H9 (cell line): ENCODE measurements around the gene UVRAG. TPM values are rescaled to one million over a fixed set of nuclear protein-coding genes. Genes with fewer than 3 reads are reported as not detected.

Experiments used
- DNase-seq: peaks from one replicate; pipeline ENCODE4 v3.0.0-alpha.2; 2017
- H2AFZ ChIP-seq: one replicate; pipeline ENCODE4 v1.6.1; 2013; ENCODE audit warnings: mild to moderate bottlenecking, low read length, control low read depth, moderate library complexity
- H2AK5ac ChIP-seq: 2 replicates; pipeline ENCODE4 v1.6.1; 2013; ENCODE audit warnings: low read length, control low read depth, mixed read lengths; ENCODE audit not compliant: insufficient read length
- H2BK120ac ChIP-seq: one replicate; pipeline ENCODE4 v1.6.1; 2013; ENCODE audit warnings: low read depth, mild to moderate bottlenecking, low read length, control low read depth, inconsistent platforms; ENCODE audit not compliant: poor library complexity, severe bottlenecking
- H2BK12ac ChIP-seq: 2 replicates; pipeline ENCODE4 v1.6.1; 2013; ENCODE audit warnings: low read length, control low read depth, mixed read lengths, low read depth; ENCODE audit not compliant: insufficient read length
- H2BK15ac ChIP-seq: 2 replicates; pipeline ENCODE4 v1.6.1; 2013; ENCODE audit warnings: low read depth, low read length, control low read depth
- H2BK20ac ChIP-seq: one replicate; pipeline ENCODE4 v1.6.1; 2013; ENCODE audit warnings: low read depth, mild to moderate bottlenecking, low read length, control low read depth, inconsistent platforms; ENCODE audit not compliant: poor library complexity, severe bottlenecking
- H2BK5ac ChIP-seq: 2 replicates; pipeline ENCODE4 v1.6.1; 2013; ENCODE audit warnings: low read length, control low read depth, mixed read lengths; ENCODE audit not compliant: insufficient read length
- H3K14ac ChIP-seq: 2 replicates; pipeline ENCODE4 v1.6.1; 2013; ENCODE audit warnings: low read length, control low read depth; ENCODE audit not compliant: insufficient read depth
- H3K18ac ChIP-seq: 2 replicates; pipeline ENCODE4 v1.6.1; 2013; ENCODE audit warnings: low read depth, mild to moderate bottlenecking, mixed read lengths, low read length, control low read depth; ENCODE audit not compliant: insufficient read length
- H3K23ac ChIP-seq: 2 replicates; pipeline ENCODE4 v1.6.1; 2013; ENCODE audit warnings: low read length, control low read depth, mixed read lengths, low read depth; ENCODE audit not compliant: insufficient read length
- H3K23me2 ChIP-seq: 2 replicates; pipeline ENCODE4 v1.6.1; 2013; ENCODE audit warnings: low read depth, mild to moderate bottlenecking, mixed read lengths, low read length, control low read depth; ENCODE audit not compliant: insufficient read length, poor library complexity, severe bottlenecking
- H3K27ac ChIP-seq: 2 replicates; pipeline ENCODE4 v1.5.1; 2013; ENCODE audit warnings: low read length, control low read depth, mixed read lengths, low read depth; ENCODE audit not compliant: insufficient read length
- H3K27me3 ChIP-seq: 2 replicates; pipeline ENCODE4 v1.6.1; 2013; ENCODE audit warnings: low read length, control low read depth, inconsistent platforms; ENCODE audit not compliant: insufficient read depth
- H3K4ac ChIP-seq: 2 replicates; pipeline ENCODE4 v1.6.1; 2013; ENCODE audit warnings: low read depth, mild to moderate bottlenecking, control low read depth, inconsistent platforms, low read length, moderate library complexity
- H3K4me1 ChIP-seq: 2 replicates; pipeline ENCODE4 v1.6.1; 2013; ENCODE audit warnings: low read length, control low read depth, inconsistent platforms; ENCODE audit not compliant: insufficient read depth
- H3K4me2 ChIP-seq: 2 replicates; pipeline ENCODE4 v1.6.1; 2013; ENCODE audit warnings: low read length, control low read depth, mixed read lengths; ENCODE audit not compliant: insufficient read length, insufficient read depth
- H3K56ac ChIP-seq: 2 replicates; pipeline ENCODE4 v1.6.1; 2013; ENCODE audit warnings: low read depth, mild to moderate bottlenecking, mixed read lengths, low read length, control low read depth; ENCODE audit not compliant: insufficient read length
- H3K79me1 ChIP-seq: 2 replicates; pipeline ENCODE4 v1.6.1; 2013; ENCODE audit warnings: low read depth, mild to moderate bottlenecking, moderate library complexity, low read length, control low read depth, inconsistent platforms; ENCODE audit not compliant: insufficient read depth, poor library complexity, severe bottlenecking
- H3K79me2 ChIP-seq: 2 replicates; pipeline ENCODE4 v1.6.1; 2013; ENCODE audit warnings: low read length, control low read depth, inconsistent platforms; ENCODE audit not compliant: insufficient read depth
- H3K9ac ChIP-seq: 2 replicates; pipeline ENCODE4 v1.6.1; 2013; ENCODE audit warnings: low read length, control low read depth, mixed read lengths; ENCODE audit not compliant: insufficient read length; ENCODE audit errors: extremely low read depth
- H3K9me3 ChIP-seq: one replicate; pipeline ENCODE4 v1.6.1; 2013; ENCODE audit warnings: low read depth, low read length, inconsistent platforms; ENCODE audit not compliant: control insufficient read depth
- H3T11ph ChIP-seq: one replicate; pipeline ENCODE4 v1.6.1; 2013; ENCODE audit warnings: mild to moderate bottlenecking, low read length, control low read depth, inconsistent platforms
- H4K20me1 ChIP-seq: one replicate; pipeline ENCODE4 v1.6.1; 2013; ENCODE audit not compliant: control insufficient read depth, insufficient read length, insufficient read depth
- H4K5ac ChIP-seq: 2 replicates; pipeline ENCODE4 v1.6.1; 2013; ENCODE audit warnings: low read depth, mild to moderate bottlenecking, mixed read lengths, low read length, control low read depth; ENCODE audit not compliant: insufficient read length
- H4K8ac ChIP-seq: replicated peaks from 2 replicates; pipeline ENCODE4 v1.6.1; 2013; ENCODE audit warnings: low read length, control low read depth, mixed read lengths, low read depth; ENCODE audit not compliant: insufficient read length
- H4K91ac ChIP-seq: 2 replicates; pipeline ENCODE4 v1.6.1; 2013; ENCODE audit warnings: low read depth, mild to moderate bottlenecking, moderate library complexity, mixed read lengths, low read length, control low read depth; ENCODE audit not compliant: insufficient read length
- H3K27ac Mint-ChIP-seq, 3 experiments: 2 replicates in 2 of 3; 3 replicates in 1 of 3; pipeline ENCODE4 v1.8.0; 2020 to 2021; ENCODE audit warnings: mixed read lengths in 3 of 3, mild to moderate bottlenecking in 1 of 3, moderate library complexity in 1 of 3
- H3K27me3 Mint-ChIP-seq: 2 replicates; pipeline ENCODE4 v1.8.0; 2021; ENCODE audit warnings: low read depth, mild to moderate bottlenecking, moderate library complexity, mixed read lengths
- H3K36me3 Mint-ChIP-seq, 3 experiments: 2 replicates in 2 of 3; 3 replicates in 1 of 3; pipeline ENCODE4 v1.8.0; 2020 to 2021; ENCODE audit warnings: low read depth in 3 of 3, mixed read lengths in 3 of 3; ENCODE audit not compliant: insufficient read depth in 1 of 3
- H3K4me1 Mint-ChIP-seq, 2 experiments: 2 replicates each; pipeline ENCODE4 v1.8.0; 2020; ENCODE audit warnings: mixed read lengths in 2 of 2
- H3K4me3 Mint-ChIP-seq, 2 experiments: 2 replicates in 1 of 2; 3 replicates in 1 of 2; pipeline ENCODE4 v1.8.0; 2020 to 2021; ENCODE audit warnings: mild to moderate bottlenecking in 2 of 2, mixed read lengths in 2 of 2, moderate library complexity in 1 of 2
- H3K9me3 Mint-ChIP-seq, 2 experiments: 2 replicates in 1 of 2; 3 replicates in 1 of 2; pipeline ENCODE4 v1.8.0; 2020; ENCODE audit warnings: mild to moderate bottlenecking in 2 of 2, mixed read lengths in 2 of 2, moderate library complexity in 1 of 2
- CTCF ChIP-seq: fragments of 200-600 bp; sonication (generic); conservative IDR thresholded peaks from 3 replicates; pipeline ENCODE4 v1.8.0; 2021; ENCODE audit warnings: antibody characterized with exemption, mild to moderate bottlenecking
- WGBS: extraction: QIAGEN DNeasy Blood & Tissue Kit; methylation state at CpG from one replicate; pipeline ENCODE4 v1.1.7; 2013; ENCODE audit warnings: missing lambda C conversion rate, low lambda C conversion rate, mixed read lengths; ENCODE audit not compliant: insufficient read length; ENCODE audit errors: extremely low coverage; 5-methylcytosine and 5-hydroxymethylcytosine counted together
- total RNA-seq: library from RNA; stranded (reverse); gene quantifications from 2 replicates; pipeline ENCODE4 v1.2.1, GENCODE V29; 2021

The UVRAG gene
- total RNA-seq, 1 experiment from 2014 or later, result 18.5 TPM

- no peaks in the 10 kb centered on the region; the same call in 1 of the 2 replicates for H3K79me2 ChIP-seq
- no peak overlapping the region for H4K5ac ChIP-seq
- H3K9me3 ChIP-seq, result no peaks in the 10 kb centered on the region
- H3K27me3 ChIP-seq, result no peaks in the 10 kb centered on the region
- no peak overlapping the region for H4K8ac ChIP-seq
- H3K23me2 ChIP-seq, result no peaks in the 10 kb centered on the region
- H2BK120ac ChIP-seq, result no peak overlapping the region
- no peak overlapping the region for H2AK5ac ChIP-seq
- no peak for DNase-seq
- no peaks in the 10 kb centered on the region for H3K79me1 ChIP-seq
- no peaks in the 10 kb centered on the region for H3K9me3 Mint-ChIP-seq
- H3K27ac Mint-ChIP-seq, result no peak overlapping the region
- peaks cover 0 to 1% (median 0%) of the 10 kb centered on the region in 3 experiments; a peak in 2 of 7 replicates for H3K36me3 Mint-ChIP-seq
- H2BK12ac ChIP-seq, result no peak overlapping the region
- H3K27me3 Mint-ChIP-seq, result no peaks in the 10 kb centered on the region
- no peak overlapping the region for H3K4me2 ChIP-seq
- no peak overlapping the region for H3K4ac ChIP-seq
- peaks cover 5 to 7% of the 10 kb centered on the region in 2 experiments; a peak in 3 of 4 replicates for H3K4me1 Mint-ChIP-seq
- H4K20me1 ChIP-seq, result no peaks in the 10 kb centered on the region
- no peak overlapping the region for H3K18ac ChIP-seq
- H2BK5ac ChIP-seq, result no peak overlapping the region
- no peak overlapping the region for H3K14ac ChIP-seq
- no peak overlapping the region for H3K4me3 Mint-ChIP-seq
- no peaks in the 10 kb centered on the region for H3K4me1 ChIP-seq
- no peak overlapping the region for H2BK15ac ChIP-seq
- no peak overlapping the region for H3K9ac ChIP-seq
- no peak overlapping the region for H3K23ac ChIP-seq
- no CpG with 5 or more reads among the region's 4 CpGs for WGBS
- no peak for TF ChIP-seq CTCF
- no peak overlapping the region for H4K91ac ChIP-seq
- H3T11ph ChIP-seq, result no peak overlapping the region
- no peak overlapping the region for H2AFZ ChIP-seq
- no peak overlapping the region for H2BK20ac ChIP-seq
- no peak overlapping the region for H3K56ac ChIP-seq
- H3K27ac ChIP-seq, result no peak overlapping the region
Observed at GRCh38 chr11:75823946-75824345, 8.9 kb downstream of the UVRAG start.
